Measurements from ENCODE around the gene MYO1F. TPM values are rescaled to one million over a fixed set of nuclear protein-coding genes. Genes with fewer than 3 reads are reported as not detected.

The MYO1F gene
- total and polyA plus RNA-seq, 4 donors = 4.5 to 19.3 (median 11.6) TPM

- Histone ChIP-seq H3K4me3 (ENCODE audit: low read depth, low read length) (no peak overlapping the region), H3K27ac (ENCODE audit: low read depth, low read length) (no peak overlapping the region), H3K4me1 (ENCODE audit: control insufficient read depth, insufficient read depth, low read length) (peaks cover 16% of the 10 kb centered on the region), H3K36me3 (ENCODE audit: control insufficient read depth, insufficient read depth, low read length) (peaks cover 59% of the 10 kb centered on the region), H3K27me3 (ENCODE audit: control insufficient read depth, insufficient read depth, low read length) (no peaks in the 10 kb centered on the region), H3K9me3 (ENCODE audit: control insufficient read depth, insufficient read depth, low read length) (no peaks in the 10 kb centered on the region)
- no peak for DNase-seq (ENCODE audit: low read depth in 4 of 6, low spot score in 6 of 6)
- 87% methylated on average over 11 of the region's 12 CpGs for WGBS (ENCODE audit: insufficient coverage)
These were observed 86.4 kb downstream of the MYO1F start for GRCh38 chr19:8490873-8491272.

DNA sequence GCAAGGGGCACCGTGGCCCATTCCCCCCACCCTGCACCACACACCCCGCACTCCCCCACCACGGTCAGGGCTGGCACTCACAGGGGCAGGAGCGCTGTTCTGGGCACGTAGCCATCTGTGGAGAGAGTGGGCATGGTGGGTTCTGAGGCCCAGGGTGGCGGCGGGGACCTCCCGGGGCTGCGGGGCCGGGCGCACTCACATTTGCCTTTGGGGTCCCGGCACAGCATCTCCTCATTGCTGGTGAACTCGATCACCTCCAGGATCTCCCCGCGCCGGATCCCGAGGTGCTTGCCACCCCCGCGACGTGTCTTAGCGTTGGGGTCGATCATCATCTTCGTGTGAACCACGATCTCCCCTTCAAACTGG is 86.9 kb downstream of the MYO1F start:
- no peaks in the 10 kb centered on the region for H3K27me3 ChIP-seq (ENCODE audit: control insufficient read depth, insufficient read depth, low read length)
- H3K4me1 ChIP-seq (ENCODE audit: control insufficient read depth, insufficient read depth, low read length) = peaks cover 16% of the 10 kb centered on the region
- peaks cover 64% of the 10 kb centered on the region for H3K36me3 ChIP-seq (ENCODE audit: control insufficient read depth, insufficient read depth, low read length)
- H3K4me3 ChIP-seq (ENCODE audit: low read depth, low read length) = no peak overlapping the region
- H3K27ac ChIP-seq (ENCODE audit: low read depth, low read length) = no peak overlapping the region
- 90% methylated on average over 19 of the region's 24 CpGs for WGBS (ENCODE audit: insufficient coverage)
- H3K9me3 ChIP-seq (ENCODE audit: control insufficient read depth, insufficient read depth, low read length) = no peaks in the 10 kb centered on the region
- no peak for DNase-seq (ENCODE audit: low read depth in 4 of 6, low spot score in 6 of 6)

- Histone ChIP-seq H3K4me3 (ENCODE audit: low read depth, low read length) (no peak overlapping the region), H3K27me3 (ENCODE audit: control insufficient read depth, insufficient read depth, low read length) (no peaks in the 10 kb centered on the region), H3K36me3 (ENCODE audit: control insufficient read depth, insufficient read depth, low read length) (peaks cover 70% of the 10 kb centered on the region), H3K9me3 (ENCODE audit: control insufficient read depth, insufficient read depth, low read length) (no peaks in the 10 kb centered on the region), H3K4me1 (ENCODE audit: control insufficient read depth, insufficient read depth, low read length) (peaks cover 16% of the 10 kb centered on the region), H3K27ac (ENCODE audit: low read depth, low read length) (no peak overlapping the region)
- DNase-seq (ENCODE audit: low read depth in 4 of 6, low spot score in 6 of 6) = no peak
- WGBS (ENCODE audit: insufficient coverage) = 85% methylated on average over 19 of the region's 25 CpGs
These were observed 87.5 kb downstream of the MYO1F start for GRCh38 chr19:8489561-8490394.

DNA sequence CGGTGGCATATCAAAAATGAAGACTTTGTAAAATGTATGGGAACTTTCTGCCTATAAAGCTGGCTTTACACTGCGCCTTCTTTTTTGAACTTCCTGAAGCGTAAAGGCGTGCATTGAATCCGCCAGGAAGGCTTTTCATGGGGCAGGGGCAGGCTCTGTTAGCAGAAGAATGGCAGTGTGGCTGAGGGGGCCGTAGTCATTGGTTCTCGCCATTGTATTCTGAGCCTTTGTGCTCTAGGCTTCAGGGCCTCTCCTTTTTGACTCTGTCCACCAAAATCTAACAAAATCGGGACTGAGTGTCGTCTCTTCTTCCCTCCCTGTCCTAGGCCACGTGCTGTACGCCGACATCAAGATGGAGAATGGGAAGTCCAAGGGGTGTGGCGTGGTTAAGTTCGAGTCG is 88.9 kb downstream of the MYO1F start:
- Histone ChIP-seq H3K9me3 (ENCODE audit: control insufficient read depth, insufficient read depth, low read length) (no peaks in the 10 kb centered on the region), H3K36me3 (ENCODE audit: control insufficient read depth, insufficient read depth, low read length) (peaks cover 80% of the 10 kb centered on the region), H3K27me3 (ENCODE audit: control insufficient read depth, insufficient read depth, low read length) (no peaks in the 10 kb centered on the region), H3K4me3 (ENCODE audit: low read depth, low read length) (no peak overlapping the region), H3K27ac (ENCODE audit: low read depth, low read length) (no peak overlapping the region), H3K4me1 (ENCODE audit: control insufficient read depth, insufficient read depth, low read length) (peaks cover 16% of the 10 kb centered on the region)
- no peak for DNase-seq (ENCODE audit: low read depth in 4 of 6, low spot score in 6 of 6)
- WGBS (ENCODE audit: insufficient coverage) = 31% methylated on average over 8 of the region's 15 CpGs

- H3K4me3 ChIP-seq (ENCODE audit: low read depth, low read length) = no peak overlapping the region
- peaks cover 16% of the 10 kb centered on the region for H3K4me1 ChIP-seq (ENCODE audit: control insufficient read depth, insufficient read depth, low read length)
- H3K36me3 ChIP-seq (ENCODE audit: control insufficient read depth, insufficient read depth, low read length) = peaks cover 86% of the 10 kb centered on the region
- WGBS (ENCODE audit: insufficient coverage) = 72% methylated on average over 9 of the region's 13 CpGs
- no peaks in the 10 kb centered on the region for H3K9me3 ChIP-seq (ENCODE audit: control insufficient read depth, insufficient read depth, low read length)
- DNase-seq (ENCODE audit: low read depth in 4 of 6, low spot score in 6 of 6) = no peak
- H3K27me3 ChIP-seq (ENCODE audit: control insufficient read depth, insufficient read depth, low read length) = no peaks in the 10 kb centered on the region
- no peak overlapping the region for H3K27ac ChIP-seq (ENCODE audit: low read depth, low read length)
These were observed 89.9 kb downstream of the MYO1F start for GRCh38 chr19:8487137-8487851.

- peaks cover 16% of the 10 kb centered on the region for H3K4me1 ChIP-seq (ENCODE audit: control insufficient read depth, insufficient read depth, low read length)
- H3K36me3 ChIP-seq (ENCODE audit: control insufficient read depth, insufficient read depth, low read length) = peaks cover 90% of the 10 kb centered on the region
- H3K9me3 ChIP-seq (ENCODE audit: control insufficient read depth, insufficient read depth, low read length) = no peaks in the 10 kb centered on the region
- H3K4me3 ChIP-seq (ENCODE audit: low read depth, low read length) = no peak overlapping the region
- no peak for DNase-seq (ENCODE audit: low read depth in 4 of 6, low spot score in 6 of 6)
- 58% methylated on average over 13 of the region's 16 CpGs for WGBS (ENCODE audit: insufficient coverage)
- H3K27me3 ChIP-seq (ENCODE audit: control insufficient read depth, insufficient read depth, low read length) = no peaks in the 10 kb centered on the region
- no peak overlapping the region for H3K27ac ChIP-seq (ENCODE audit: low read depth, low read length)
These were observed 90.5 kb downstream of the MYO1F start for GRCh38 chr19:8486661-8487136.

DNA sequence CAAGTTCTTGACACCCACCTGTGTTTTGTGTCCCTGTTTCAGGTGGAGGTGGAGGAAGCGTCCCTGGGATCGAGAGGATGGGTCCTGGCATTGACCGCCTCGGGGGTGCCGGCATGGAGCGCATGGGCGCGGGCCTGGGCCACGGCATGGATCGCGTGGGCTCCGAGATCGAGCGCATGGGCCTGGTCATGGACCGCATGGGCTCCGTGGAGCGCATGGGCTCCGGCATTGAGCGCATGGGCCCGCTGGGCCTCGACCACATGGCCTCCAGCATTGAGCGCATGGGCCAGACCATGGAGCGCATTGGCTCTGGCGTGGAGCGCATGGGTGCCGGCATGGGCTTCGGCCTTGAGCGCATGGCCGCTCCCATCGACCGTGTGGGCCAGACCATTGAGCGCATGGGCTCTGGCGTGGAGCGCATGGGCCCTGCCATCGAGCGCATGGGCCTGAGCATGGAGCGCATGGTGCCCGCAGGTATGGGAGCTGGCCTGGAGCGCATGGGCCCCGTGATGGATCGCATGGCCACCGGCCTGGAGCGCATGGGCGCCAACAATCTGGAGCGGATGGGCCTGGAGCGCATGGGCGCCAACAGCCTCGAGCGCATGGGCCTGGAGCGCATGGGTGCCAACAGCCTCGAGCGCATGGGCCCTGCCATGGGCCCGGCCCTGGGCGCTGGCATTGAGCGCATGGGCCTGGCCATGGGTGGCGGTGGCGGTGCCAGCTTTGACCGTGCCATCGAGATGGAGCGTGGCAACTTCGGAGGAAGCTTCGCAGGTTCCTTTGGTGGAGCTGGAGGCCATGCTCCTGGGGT is 91.5 kb downstream of the MYO1F start:
- Histone ChIP-seq H3K4me1 (ENCODE audit: control insufficient read depth, insufficient read depth, low read length) (peaks cover 20% of the 10 kb centered on the region), H3K36me3 (ENCODE audit: control insufficient read depth, insufficient read depth, low read length) (peaks cover 95% of the 10 kb centered on the region), H3K9me3 (ENCODE audit: control insufficient read depth, insufficient read depth, low read length) (no peaks in the 10 kb centered on the region), H3K27ac (ENCODE audit: low read depth, low read length) (no peak overlapping the region), H3K27me3 (ENCODE audit: control insufficient read depth, insufficient read depth, low read length) (no peaks in the 10 kb centered on the region), H3K4me3 (ENCODE audit: low read depth, low read length) (no peak overlapping the region)
- WGBS (ENCODE audit: insufficient coverage) = 98% methylated on average over 60 of the region's 62 CpGs
- DNase-seq (ENCODE audit: low read depth in 4 of 6, low spot score in 6 of 6) = no peak

GRCh38 chr19:8484331-8484894 is 92.8 kb downstream of the MYO1F start:
- Histone ChIP-seq H3K36me3 (ENCODE audit: control insufficient read depth, insufficient read depth, low read length) (peaks cover 90% of the 10 kb centered on the region), H3K4me1 (ENCODE audit: control insufficient read depth, insufficient read depth, low read length) (peaks cover 14% of the 10 kb centered on the region), H3K4me3 (ENCODE audit: low read depth, low read length) (no peak overlapping the region), H3K9me3 (ENCODE audit: control insufficient read depth, insufficient read depth, low read length) (no peaks in the 10 kb centered on the region), H3K27me3 (ENCODE audit: control insufficient read depth, insufficient read depth, low read length) (no peaks in the 10 kb centered on the region), H3K27ac (ENCODE audit: low read depth, low read length) (no peak overlapping the region)
- DNase-seq (ENCODE audit: low read depth in 4 of 6, low spot score in 6 of 6) = no peak
- WGBS (ENCODE audit: insufficient coverage) = 96% methylated on average over 16 of the region's 18 CpGs

GRCh38 chr19:8483165-8483564 is 94.1 kb downstream of the MYO1F start:
- H3K4me1 ChIP-seq (ENCODE audit: control insufficient read depth, insufficient read depth, low read length) = peaks cover 14% of the 10 kb centered on the region

More at GRCh38 chr19:8483165-8483564, 94.1 kb downstream of the MYO1F start:
- Histone ChIP-seq H3K36me3 (ENCODE audit: control insufficient read depth, insufficient read depth, low read length) (peaks cover 91% of the 10 kb centered on the region), H3K27ac (ENCODE audit: low read depth, low read length) (no peak overlapping the region), H3K27me3 (ENCODE audit: control insufficient read depth, insufficient read depth, low read length) (no peaks in the 10 kb centered on the region), H3K4me3 (ENCODE audit: low read depth, low read length) (no peak overlapping the region), H3K9me3 (ENCODE audit: control insufficient read depth, insufficient read depth, low read length) (no peaks in the 10 kb centered on the region)
- DNase-seq (ENCODE audit: low read depth in 4 of 6, low spot score in 6 of 6) = no peak
- WGBS (ENCODE audit: insufficient coverage) = 92% methylated on average over 2 of the region's 8 CpGs

Measured in spinal cord (tissue), 10 donors.